ENCODE data around the gene ST7. TPM values are rescaled to one million over a fixed set of nuclear protein-coding genes. Genes with fewer than 3 reads are reported as not detected.

ST7 gene
- total and polyA plus RNA-seq, 2 of the 8 experiments (the other 6 are each of a cell fraction or from before 2014, with no cell fraction given) = 16.3 to 18.0 TPM

DNA sequence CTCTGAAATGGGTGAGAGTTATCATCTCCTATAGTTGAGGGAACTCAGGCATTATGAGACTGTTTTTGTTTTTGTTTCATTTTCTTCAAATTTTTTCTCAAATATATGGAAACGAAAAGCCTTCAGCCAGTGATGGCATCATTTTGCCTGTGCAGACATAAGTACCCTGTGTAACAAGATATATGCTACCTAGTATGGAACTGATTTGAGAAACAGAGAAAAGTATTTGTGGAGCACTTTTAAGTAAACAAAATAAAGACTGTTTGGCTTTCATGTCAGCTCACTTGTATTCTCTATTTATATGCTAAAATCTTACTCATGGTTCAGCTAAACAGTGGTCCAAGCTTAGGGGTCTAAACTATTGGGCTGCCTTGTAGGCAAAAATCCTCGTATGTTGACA lies 219.0 kb downstream of the ST7 start:
- Histone ChIP-seq H3K14ac (ENCODE audit: insufficient read length) (no peak overlapping the region), H3K4me2 (ENCODE audit: insufficient read depth in 1 of 2, low read depth in 2 of 2, low read length in 2 of 2) (no peak overlapping the region), H3K56ac (replicated peaks; ENCODE audit: insufficient read length, low read depth, low read length) (no peak overlapping the region), H2AK5ac (ENCODE audit: low read depth, low read length) (no peak overlapping the region), H3K4me3 (ENCODE audit: extremely low read depth in 1 of 4, insufficient read depth in 2 of 4, low read depth in 3 of 4, low read length in 4 of 4) (no peak overlapping the region), H3K18ac (ENCODE audit: extremely low read depth, low read length) (no peak overlapping the region), H3K9ac (replicated peaks in 1 of 4; ENCODE audit: extremely low read depth in 1 of 4, low read depth in 3 of 4, low read length in 3 of 4) (no peak overlapping the region), H2BK15ac (ENCODE audit: low read length) (no peak overlapping the region), H3K4ac (replicated peaks; ENCODE audit: insufficient read length, low read depth, low read length) (no peak overlapping the region), H2BK20ac (ENCODE audit: low read length) (no peak overlapping the region), H3K27me3 (replicated peaks in 1 of 4; ENCODE audit: control insufficient read depth in 3 of 4, extremely low read depth in 1 of 4, insufficient read depth in 3 of 4, low read length in 3 of 4) (no peaks in the 10 kb centered on the region), H4K91ac (replicated peaks; ENCODE audit: insufficient read length, low read length) (no peak overlapping the region), H3K4me1 (replicated peaks in 1 of 4; ENCODE audit: control insufficient read depth in 3 of 4, insufficient read depth in 4 of 4, low read length in 3 of 4) (no peaks in the 10 kb centered on the region), H3K27ac (ENCODE audit: low read depth, low read length) (no peak overlapping the region), H3K23ac (ENCODE audit: insufficient read length) (no peak overlapping the region), H3K36me3 (ENCODE audit: control insufficient read depth in 2 of 4, insufficient read depth in 4 of 4, low read length in 3 of 4) (0 out of 8 replicates have a peak, but pooled peaks cover 0 to 2% (median 0%) of the 10 kb centered on the region in 4 experiments), H4K20me1 (replicated peaks in 1 of 2; ENCODE audit: control insufficient read depth in 1 of 2, insufficient read depth in 2 of 2, low read length in 2 of 2) (no peaks in the 10 kb centered on the region), H3K9me3 (ENCODE audit: insufficient read depth in 2 of 2, low read depth in 1 of 2, low read length in 1 of 2) (no peaks in the 10 kb centered on the region), H4K5ac (ENCODE audit: insufficient read length, low read depth, low read length) (no peak overlapping the region), H2AFZ (ENCODE audit: low read length) (no peak overlapping the region), H3K79me2 (ENCODE audit: control insufficient read depth in 1 of 2, insufficient read depth in 2 of 2, low read length in 2 of 2) (no peaks in the 10 kb centered on the region), H2BK12ac (ENCODE audit: low read depth, low read length) (no peak overlapping the region), H3K23me2 (ENCODE audit: low read depth, low read length) (no peaks in the 10 kb centered on the region), H4K8ac (ENCODE audit: extremely low read depth, insufficient read depth, low read length) (no peak overlapping the region), H2BK5ac (ENCODE audit: low read depth, low read length) (no peak overlapping the region), H2BK120ac (replicated peaks; ENCODE audit: low read depth, low read length) (no peak overlapping the region), H3K79me1 (ENCODE audit: low read depth, low read length) (no peaks in the 10 kb centered on the region)
- DNase-seq (ENCODE audit: low read depth in 1 of 2, low spot score in 2 of 2) = no peak
- ChIA-PET CTCF (ENCODE audit: partially characterized antibody) (interaction anchor here (2.0 kb wide), 1 partner anchor 46 kb away, joined by 7 read pairs; no protein-coding TSS in a partner anchor), POLR2A (ENCODE audit: partially characterized antibody) (no interaction called here)
- TF ChIP-seq BACH1 (IDR thresholded peaks at IDR 0.05; ENCODE audit: low read length) = no peak
- TF ChIP-seq GTF2F1 (IDR thresholded peaks at IDR 0.05; ENCODE audit: borderline replicate concordance, low read depth, low read length) = no peak
- TF ChIP-seq TEAD4 (IDR thresholded peaks at IDR 0.05; ENCODE audit: low read depth, low read length) = no peak
- no peak for TF ChIP-seq ASH2L (IDR thresholded peaks at IDR 0.05; ENCODE audit: low read length)
- TF ChIP-seq NRF1 (IDR thresholded peaks at IDR 0.05; ENCODE audit: low read depth, low read length) = no peak
- TF ChIP-seq, protein P1, sequence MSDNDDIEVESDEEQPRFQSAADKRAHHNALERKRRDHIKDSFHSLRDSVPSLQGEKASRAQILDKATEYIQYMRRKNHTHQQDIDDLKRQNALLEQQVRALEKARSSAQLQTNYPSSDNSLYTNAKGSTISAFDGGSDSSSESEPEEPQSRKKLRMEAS (IDR thresholded peaks at IDR 0.05) = no peak
- TF ChIP-seq EP300 (IDR thresholded peaks at IDR 0.05; ENCODE audit: borderline replicate concordance in 1 of 2, low read depth in 2 of 2, low read length in 2 of 2) = no peak
- TF ChIP-seq POU5F1 (IDR thresholded peaks at IDR 0.05; ENCODE audit: low read depth, low read length) = no peak
- no peak for TF ChIP-seq BCL11A (IDR thresholded peaks at IDR 0.05; ENCODE audit: low read depth in 2 of 2, low read length in 2 of 2)
- WGBS, 2 experiments (ENCODE audit: extremely low coverage in 1 of 2, insufficient coverage in 1 of 2, insufficient read length in 1 of 2, insufficient replicate concordance in 2 of 2, low coverage in 1 of 2, low lambda C conversion rate in 2 of 2, missing lambda C conversion rate in 1 of 2) = 96% methylated on average over 2 of the region's 2 CpGs; no CpG with 5 or more reads in 1 of the 2 experiments
- no peak for FAIRE-seq

Measured in H1 (cell line).